Occipital lobe (tissue), 2 donors: ENCODE data around the gene TSR1. TPM values are rescaled to one million over a fixed set of nuclear protein-coding genes. Genes with fewer than 3 reads are reported as not detected.
"Not testable (repeated sequence)": the region's sequence is repeated elsewhere in the genome, so short reads cannot be mapped to it uniquely, and the experiment has no call there.

Source experiments
- DNase-seq: peaks from one replicate; lab custom pipeline; 2025; lab: John Stamatoyannopoulos, UW
- total RNA-seq: library from RNA; depleted of rRNA; stranded (reverse); fragments of >200 nt; gene quantifications from one replicate; pipeline ENCODE4 v1.2.3, GENCODE V29; 2014

Gene TSR1
- total RNA-seq, 1 donor from 2014 or later: 26.5 TPM

DNA sequence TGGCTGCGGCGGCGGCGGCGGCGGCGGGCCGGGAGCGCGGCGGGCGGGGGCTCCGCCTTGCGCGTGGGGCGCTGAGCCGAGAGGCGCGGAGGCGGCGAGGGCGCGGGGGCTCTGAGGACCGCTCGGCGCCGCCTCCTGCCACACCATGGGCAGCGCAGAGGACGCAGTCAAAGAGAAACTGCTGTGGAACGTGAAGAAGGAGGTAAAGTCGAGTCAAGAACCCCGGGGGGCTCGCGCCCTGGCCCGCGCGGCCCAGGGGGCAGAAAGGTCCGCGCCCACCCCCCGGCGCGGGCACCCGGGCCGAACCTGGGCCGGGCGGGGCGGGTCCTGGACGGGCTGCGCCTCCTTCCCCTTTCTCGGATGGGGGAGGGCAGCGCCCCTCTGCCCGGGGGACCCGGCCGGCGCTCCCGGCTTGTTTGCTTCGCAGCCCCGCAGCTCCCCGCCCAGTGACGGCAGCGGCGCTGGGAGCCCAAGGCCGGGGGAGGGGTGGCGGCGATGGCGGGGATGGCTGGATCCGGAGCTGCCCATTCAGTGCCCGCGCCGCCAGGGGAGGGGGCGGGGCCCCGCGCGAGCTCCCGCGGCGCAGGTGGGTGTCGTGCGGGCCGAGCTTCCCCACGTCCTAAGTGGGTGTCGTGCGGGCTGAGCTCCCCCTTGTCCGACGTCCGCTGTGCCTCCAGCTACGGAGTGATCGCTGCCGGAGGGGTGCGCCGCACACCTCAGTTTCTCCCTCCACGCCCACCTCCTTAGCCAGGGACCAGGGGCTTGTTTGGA is 1.5 kb upstream of the TSR1 start:
- DNase-seq: peak; percentile 60

DNA sequence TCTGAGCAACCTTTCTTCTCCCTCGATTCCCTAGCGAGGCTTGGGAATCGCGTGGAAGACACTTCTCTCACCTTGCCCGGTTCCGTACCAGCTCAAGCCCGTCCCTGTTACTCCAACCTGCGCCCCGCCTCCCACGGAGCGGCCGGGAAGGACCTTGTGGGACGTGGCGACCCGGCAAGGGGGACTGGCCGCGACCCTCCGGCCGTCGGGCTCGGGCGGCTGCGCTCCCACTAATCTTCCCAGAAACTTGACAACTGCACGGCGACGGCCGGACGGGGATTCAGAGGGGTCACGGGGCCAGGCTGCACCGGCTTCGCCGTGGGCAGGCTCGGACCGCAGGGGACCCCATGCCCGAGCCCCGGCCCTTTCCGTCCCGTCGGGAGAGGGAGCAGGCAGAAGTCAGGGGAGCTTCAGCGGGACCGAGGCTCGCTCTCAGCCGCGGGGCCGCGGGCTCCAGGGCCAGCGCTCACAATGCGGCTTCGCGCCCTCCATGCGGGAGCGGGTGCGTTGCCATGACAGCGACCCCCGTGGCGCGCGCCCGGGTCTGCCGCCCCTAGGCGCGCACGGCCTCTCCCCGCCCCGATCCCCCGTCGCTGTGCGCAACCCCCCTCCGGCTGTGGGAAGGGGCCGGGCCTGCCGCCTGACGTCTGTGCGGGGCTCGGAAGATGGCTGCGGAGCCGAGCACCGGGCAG is 741 bp upstream of the TSR1 start, which contains the start of gene SGSM2:
TSS of gene SGSM2 (plus strand) at position 650 of the 692 bp plus-strand sequence. CDS start 188 bp downstream, outside the sequence.
- DNase-seq: peak; percentile 45

DNA sequence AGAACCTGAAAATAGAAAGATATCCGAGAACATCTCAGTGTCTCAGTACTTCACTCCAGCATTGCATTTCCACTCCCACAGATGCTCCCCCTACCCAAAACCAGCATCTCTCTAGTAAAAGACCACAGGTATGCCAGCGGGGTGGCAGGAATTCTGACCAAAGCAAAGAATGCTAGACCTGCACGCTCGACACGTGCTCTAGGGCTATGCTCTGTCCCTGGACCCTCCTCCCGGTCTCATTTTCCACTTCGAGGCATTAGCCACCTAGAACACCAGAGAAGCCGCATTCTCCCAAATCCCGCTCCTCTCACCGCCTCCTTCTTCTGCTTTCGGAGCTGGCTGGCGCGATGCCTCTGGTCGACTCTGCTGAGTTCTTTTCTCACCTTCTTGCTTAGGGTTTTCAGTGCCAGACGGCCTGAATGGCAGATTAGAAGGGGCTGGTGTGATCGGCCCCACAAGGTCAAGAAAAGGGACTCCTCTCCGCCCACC is 487 bp downstream of the TSR1 start:
- no peak for DNase-seq

DNA sequence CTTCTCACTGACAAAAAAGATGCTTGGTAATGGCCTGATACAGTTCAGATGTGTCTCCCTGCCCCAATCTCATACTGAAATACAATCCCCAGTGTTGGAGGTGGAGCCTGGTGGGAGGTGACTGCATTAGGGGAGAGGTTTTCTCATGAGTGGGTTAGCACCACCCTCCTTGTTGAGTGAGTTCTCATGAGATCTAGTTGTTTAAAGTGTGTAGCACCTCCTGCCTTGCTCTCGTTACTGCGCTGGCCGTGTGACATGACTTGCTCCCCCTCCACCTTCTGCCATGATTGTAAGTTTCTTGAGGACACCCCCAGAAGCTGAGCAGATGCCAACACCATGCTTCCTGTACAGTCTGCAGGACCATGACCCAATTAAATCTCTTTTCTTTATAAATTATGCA is 5.0 kb downstream of the TSR1 start:
- DNase-seq: no peak

DNA sequence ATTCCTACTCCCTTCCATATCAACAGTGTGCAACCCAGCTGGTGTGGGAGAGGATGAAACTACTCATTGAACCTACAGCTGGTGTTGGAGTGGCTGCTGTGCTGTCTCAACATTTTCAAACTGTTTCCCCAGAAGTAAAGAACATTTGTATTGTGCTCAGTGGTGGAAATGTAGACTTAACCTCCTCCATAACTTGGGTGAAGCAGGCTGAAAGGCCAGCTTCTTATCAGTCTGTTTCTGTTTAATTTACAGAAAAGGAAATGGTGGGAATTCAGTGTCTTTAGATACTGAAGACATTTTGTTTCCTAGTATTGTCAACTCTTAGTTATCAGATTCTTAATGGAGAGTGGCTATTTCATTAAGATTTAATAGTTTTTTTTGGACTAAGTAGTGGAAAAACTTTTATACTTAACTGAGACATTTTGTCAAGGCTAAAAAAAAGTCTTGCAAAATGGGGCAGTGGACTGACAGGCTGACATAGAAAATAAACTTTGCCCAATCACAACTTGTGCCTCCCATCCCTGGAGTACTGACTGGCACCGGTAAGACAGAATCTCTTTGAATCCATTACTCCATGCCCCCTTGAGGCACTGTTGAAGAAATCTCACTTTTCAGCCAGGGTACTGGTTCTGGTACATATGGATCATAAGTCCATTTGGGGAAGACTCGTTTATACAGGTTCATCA is 12.5 kb downstream of the TSR1 start:
- DNase-seq: no peak

DNA sequence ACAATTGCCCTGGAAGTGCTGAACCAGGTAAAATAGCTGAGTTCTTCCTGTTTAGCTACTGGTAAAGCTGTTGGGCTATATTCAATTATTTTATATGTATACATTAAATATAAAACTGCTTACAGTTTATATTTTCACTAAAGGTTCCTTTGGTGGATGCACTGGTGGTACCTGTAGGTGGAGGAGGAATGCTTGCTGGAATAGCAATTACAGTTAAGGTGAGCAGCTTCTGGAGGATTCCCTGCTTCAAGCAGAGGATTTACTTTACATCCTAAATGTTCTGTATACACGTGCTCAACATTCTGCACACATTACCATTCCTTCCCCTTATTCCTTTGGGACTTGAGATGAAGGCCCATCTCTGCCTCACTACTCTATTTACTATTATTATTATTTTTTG is 14.9 kb downstream of the TSR1 start:
- no peak for DNase-seq

DNA sequence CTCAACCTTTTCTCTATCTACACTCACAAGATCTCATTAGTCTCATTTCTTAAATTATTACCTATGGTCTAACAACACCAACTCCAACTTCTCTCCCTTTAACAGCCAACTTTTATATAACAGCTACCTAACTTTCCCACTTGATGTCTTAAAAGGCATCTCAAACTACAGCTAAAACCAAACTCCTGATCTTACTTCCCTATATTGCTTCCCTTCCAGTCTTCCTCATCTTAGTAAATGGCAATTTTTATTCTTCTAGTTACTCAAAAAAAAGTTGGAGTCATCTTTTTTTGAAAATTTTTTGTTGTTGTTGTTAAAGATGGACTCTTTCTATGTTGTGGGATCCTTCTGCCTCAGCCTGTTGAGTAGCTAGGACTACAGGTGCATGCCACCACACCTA is 17.2 kb downstream of the TSR1 start:
- no peak for DNase-seq

DNA sequence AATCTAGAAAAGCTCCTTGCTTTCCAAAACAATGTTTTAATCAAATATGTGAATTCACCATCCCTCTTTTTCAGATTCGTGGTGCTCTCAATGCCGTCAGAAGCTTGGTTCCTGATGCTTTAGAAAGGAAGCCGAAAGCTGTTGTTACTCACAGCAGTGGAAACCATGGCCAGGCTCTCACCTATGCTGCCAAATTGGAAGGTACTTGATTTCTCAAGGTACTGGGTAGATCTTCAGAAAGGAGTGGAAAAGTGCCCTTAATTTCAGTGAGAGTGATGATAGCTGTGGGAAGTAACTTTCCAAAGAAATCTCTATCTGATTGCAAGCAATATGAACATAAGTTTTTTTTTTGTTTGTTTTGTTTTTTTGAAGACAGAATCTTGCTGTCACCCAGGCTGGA is 18.5 kb downstream of the TSR1 start:
- no peak for DNase-seq

DNA sequence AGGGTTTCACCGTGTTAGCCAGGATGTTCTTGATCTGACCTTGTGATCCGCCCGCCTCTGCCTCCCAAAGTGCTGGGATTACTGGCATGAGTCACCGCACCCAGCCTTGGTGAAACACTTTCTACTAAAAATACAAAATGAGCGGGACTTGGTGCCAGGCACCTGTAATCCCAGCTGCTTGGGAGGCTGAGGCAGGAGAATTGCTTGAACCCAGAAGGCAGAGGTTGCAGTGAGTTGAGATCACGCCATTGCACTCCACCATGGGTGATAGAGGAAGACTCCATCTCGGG is 19.4 kb downstream of the TSR1 start:
- not testable (repeated sequence) for DNase-seq

DNA sequence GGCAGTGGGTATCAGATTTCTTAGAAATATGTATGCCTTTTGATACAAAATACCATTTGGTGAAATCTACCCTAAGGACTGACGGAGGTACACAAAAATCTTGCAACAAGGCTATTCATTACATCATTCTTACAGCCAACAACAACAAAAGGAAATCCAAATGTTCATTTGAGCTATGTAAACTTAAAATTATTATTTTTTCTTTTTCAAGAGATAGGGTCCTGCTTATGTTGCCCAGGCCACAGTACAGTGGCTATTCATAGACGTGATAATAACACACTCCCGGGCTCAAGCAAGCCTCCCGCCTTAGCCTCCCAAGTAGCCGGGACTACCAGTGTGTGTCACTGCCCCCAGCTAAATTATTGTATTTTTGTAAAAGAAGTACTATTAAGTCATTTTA is 23.5 kb downstream of the TSR1 start:
- DNase-seq: no peak

DNA sequence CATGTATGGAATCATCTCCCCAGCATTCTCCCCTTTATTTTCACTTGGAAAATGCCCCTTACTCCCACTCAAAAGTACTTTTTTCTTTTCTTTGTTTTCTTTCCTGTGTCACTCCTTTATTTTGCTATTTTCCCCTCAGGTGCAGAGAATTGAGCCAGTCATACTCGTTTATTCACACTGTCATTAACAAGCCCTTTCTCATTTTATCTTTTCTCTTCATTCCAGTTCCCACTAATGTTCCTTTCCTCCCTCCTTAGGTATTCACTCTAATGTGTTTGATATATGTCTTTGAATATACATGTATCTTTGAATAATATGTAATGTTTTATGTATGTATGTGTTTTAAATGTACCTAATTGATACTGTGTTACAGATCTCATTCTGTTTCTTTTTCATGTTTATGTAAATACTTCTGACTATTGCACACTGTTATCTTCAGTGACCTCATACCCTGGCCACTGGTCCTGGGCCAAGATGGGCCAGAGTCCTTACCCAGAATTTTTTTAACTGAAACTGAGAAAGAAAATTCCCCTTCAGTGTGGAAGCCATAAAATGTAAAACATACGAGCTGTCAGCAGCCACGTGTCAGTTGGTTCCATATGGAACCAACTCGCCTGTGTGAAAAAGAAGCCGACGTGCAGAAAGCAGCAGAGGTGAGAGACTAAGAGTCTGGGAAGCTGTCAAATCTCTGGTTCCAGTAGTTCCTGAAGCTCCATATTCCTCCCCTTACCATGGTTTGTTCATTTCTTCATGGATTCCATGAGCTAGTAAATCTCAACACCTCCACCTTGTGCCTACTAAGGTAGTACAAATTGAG is 26.7 kb downstream of the TSR1 start:
- no peak for DNase-seq

DNA sequence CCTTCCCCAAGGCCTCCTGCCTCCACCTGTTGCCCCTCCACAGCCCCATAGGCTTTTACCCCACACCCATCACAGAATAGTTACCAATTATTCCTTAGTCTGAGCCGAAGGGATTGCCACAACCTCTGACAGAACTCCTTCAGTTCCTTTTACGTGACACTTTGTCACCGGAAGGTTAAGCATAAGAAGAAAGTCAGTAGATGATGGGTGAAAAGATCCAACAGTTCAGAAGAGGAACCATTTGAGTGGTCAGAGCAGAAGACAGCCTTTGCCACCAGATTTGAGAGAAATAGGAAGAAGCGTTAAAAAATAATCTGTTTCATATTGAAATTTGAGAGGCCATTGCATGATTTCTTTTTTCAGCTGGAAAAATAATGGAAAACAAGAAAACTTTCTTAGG is 31.3 kb downstream of the TSR1 start:
- no peak for DNase-seq

DNA sequence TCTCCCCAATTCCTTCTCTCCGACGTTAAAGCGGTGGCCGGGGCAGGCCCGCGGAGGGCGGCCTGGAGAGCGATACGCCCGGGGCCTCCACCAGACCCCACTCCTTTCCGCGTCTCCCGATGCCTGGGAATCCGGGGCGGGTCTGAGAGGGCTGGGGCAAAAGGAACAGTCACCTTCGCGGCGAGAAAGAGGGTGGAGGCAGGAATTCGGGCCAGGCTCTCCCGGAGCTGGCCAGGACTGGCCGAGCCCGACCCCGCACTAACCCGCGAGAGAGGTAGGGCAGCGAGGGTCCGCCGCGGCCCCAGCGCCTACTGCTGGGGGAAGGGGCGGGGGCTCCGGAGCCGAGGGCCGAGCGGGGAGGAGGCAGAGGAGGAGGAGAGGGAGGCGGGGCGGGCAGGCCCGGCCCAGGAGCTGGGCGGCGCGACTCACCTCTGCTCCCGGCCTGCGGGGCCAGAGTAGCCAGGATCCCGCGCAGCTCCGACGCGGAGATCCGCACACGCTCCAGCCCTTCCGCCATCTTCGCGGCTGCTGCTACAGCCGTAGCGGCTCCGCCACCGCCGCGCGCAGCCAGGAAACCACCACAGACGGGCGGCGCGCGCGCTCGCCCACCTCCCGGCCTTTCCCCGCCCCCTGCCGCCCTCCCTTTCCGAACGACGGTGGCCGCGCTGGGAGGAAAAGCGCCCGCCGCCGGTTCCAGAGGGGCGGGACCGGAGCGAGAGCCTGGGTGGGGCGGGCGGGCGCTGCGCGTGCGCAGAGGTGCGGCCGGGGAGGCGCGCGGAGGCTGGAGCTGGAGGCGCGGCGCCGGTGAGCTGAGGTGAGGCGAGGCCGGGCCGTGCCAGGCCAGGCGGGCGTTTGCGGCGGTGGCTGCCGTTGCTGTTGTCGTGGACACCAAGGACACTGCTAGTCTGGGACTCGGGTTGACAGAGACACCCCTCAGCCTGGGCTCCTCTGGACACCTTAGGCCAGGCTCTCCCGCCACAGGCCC is 32.8 kb downstream of the TSR1 start, which contains the start of the genes SMG6 and SRR:
TSS of gene SMG6 (minus strand) at position 582 of the 985 bp plus-strand sequence. CDS start at position 517, 65 bp downstream.
TSS of gene SRR (plus strand) at position 747 of the 985 bp plus-strand sequence. CDS start 11,611 bp downstream, outside the sequence.
- DNase-seq: peak; percentile 89

DNA sequence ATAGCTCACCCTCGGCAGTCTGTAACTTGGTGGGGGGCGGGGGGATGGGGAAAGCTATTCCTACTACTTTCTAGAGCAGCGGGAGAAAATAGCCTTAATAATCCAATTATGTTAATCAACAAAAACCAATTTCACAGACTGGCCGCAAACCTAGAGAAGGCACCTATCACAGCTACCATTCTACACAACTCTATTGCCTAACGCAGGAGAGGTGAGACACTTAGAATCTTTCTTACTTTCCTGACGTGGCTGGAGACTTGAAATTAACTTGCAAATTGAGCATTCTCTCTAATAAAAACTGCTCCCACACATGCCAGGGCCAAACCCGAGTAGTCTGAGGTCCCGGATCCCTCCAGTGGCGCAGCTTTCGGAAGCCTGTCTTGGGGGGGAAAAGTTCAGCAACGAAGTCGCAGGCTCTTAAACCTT is 33.5 kb downstream of the TSR1 start:
- DNase-seq: no peak

DNA sequence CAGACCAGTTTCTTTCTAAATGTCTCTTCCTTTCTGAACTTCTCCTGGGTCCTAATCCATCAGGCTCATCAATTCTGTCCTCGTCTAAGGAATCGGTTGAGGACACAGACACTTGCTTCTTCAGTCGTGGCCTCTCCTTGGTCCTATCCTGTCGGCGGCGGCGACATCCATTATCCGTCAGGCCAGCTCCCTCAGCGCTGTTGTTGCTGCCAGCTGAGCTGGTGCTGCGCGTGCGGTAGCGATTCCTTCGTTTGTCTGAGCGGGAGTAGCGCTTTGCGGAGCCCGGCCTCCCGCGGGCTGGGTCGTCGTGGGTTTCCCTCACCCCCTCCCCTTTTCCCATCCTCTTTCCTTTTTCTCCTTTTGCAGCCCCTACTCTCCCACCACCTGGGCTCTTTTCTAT is 36.5 kb downstream of the TSR1 start:
- DNase-seq: no peak

DNA sequence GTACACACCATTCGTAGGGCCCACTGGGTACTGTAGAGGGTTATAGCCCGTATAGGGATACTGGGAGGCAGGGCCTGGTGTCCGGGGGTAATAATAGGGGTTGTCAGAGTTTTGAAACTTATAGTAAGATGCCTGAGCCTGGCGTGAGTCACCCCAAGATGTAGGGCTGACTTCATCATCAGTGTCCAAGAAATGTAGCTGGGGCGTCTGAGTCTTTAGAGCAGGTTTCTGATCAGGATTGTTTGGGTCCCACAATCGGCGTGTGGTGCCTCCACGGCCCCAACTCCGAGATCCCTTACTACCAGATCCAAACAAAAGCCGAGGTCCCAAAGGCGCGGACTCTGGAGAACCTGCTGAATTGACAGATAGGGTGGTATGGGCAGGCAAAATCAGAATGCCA is 37.1 kb downstream of the TSR1 start:
- no peak for DNase-seq

DNA sequence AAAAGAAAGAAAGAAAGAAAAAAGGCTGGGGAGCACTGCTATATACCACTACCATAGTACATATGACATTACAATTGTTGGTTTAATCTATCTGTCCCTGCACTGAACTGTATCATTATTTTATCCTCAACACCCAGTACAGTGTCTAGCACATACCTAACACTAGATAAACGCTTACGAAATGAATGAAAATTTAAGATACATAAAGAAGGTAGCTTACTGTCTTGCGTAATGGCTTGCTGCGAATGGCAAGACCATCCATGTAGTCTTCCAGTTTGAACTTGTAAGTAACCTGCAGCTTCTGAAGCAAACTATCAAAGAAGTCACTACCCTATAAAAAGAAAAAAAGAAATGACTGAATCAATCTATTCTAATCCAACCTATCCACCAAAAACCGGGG is 39.2 kb downstream of the TSR1 start:
- no peak for DNase-seq

DNA sequence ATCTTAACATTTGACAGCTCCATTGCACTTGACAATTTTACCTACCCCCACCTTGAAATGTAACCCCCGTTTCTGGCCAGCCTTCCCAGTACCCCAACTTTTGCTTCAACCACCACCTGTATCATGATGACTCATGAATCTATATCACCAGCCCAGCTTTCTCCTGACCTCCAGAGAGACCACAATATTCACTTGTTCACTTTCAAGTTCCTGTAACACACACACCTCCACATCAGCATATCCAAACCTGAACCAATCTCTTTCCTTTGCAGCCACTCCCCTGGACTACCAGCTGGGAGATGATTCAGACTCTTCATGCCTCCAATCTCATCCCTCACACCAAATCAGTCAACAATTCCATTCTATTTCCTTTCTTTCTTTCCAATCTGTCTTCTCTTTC is 40.7 kb downstream of the TSR1 start:
- DNase-seq: no peak

DNA sequence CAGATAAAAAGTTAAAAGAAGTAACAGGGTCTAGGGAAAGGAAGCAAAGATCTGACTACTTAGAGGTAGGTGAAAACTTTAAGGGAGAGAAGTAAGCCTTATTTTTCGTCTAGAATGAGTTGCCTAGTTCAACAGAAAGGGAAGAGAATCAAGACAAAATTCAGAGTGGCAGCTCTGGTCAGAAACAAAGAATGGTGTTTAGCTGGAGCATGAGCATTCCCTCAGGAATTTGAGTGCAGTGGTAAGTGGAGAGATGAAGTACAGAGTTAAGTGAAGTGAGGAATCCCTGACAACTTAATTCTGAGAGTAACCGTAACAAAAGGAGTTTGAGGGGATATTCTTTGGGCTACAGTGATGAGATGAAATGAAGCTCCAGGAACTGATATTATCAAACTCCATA is 44.2 kb downstream of the TSR1 start:
- no peak for DNase-seq

DNA sequence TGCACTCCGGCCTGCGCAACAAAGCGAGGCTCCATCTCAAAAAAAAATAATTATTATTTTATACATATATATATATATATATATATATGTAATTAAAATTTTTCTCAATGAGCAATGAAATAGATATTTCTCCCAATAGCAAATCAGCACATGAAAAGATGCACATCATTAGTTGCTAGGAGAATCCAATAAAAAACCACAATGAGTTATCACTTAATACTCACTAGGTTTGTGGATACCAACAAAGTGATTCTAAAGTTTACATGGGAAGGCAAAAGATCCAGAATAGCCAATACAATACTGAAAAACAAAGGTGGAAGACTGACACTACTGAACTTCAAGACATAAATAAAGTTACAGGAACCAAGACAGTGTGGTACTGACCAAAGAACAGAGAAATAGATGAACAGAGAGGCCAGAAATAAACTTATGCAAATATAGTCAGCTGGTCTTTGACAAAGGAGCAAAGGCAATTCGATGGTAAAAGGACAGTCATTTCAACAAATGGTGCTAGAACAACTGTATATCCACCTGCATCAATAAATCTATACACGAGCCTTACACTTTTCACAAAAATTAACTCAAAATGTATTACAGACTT is 46.3 kb downstream of the TSR1 start:
- DNase-seq: no peak
